ENCODE data around the gene KCNIP2.

DNA sequence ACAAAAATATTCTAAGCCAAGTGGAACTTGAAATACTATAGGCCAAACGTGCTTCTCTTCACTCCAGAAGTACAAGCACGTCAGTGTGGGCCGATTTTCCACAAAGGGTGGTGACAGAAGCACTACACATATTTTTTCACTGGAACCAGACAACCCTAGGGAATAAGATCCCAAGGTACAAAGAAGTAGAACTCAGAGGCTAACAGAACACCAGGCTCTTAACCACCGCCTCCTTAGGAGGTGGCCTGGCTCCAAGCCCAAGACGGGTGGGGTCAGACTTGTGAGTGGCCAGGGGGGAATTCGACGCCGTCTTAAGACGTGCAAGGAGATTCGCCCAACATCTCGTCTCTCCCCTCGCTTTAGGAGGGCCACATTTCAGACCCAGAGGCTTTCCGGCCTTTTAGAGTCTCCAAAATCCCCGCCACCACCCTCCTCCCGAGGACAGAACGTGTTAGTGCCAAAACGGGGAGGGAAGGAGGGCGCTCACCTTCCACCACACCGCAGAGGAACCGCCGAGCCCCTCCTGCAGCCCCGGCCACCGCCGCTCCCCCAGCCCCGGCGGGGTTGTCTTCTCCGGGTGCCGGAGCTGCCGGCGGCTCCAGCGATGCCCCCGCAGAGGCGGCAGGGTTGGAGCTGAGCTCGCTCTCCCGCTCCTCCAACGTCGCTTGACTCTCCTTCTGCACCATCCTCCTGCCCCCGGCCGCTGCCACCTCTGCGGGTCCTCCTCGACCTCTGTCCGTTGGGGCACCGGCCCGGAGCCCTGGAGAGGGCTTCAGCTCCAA is 26.1 kb downstream of the KCNIP2 start:
- TF ChIP-seq POLR2A (IDR thresholded peaks at IDR 0.05) = no peak
- TF ChIP-seq, protein P1, sequence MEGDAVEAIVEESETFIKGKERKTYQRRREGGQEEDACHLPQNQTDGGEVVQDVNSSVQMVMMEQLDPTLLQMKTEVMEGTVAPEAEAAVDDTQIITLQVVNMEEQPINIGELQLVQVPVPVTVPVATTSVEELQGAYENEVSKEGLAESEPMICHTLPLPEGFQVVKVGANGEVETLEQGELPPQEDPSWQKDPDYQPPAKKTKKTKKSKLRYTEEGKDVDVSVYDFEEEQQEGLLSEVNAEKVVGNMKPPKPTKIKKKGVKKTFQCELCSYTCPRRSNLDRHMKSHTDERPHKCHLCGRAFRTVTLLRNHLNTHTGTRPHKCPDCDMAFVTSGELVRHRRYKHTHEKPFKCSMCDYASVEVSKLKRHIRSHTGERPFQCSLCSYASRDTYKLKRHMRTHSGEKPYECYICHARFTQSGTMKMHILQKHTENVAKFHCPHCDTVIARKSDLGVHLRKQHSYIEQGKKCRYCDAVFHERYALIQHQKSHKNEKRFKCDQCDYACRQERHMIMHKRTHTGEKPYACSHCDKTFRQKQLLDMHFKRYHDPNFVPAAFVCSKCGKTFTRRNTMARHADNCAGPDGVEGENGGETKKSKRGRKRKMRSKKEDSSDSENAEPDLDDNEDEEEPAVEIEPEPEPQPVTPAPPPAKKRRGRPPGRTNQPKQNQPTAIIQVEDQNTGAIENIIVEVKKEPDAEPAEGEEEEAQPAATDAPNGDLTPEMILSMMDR (IDR thresholded peaks at IDR 0.05) = no peak
